Parathyroid adenoma (tissue), 2 donors: Measurements from ENCODE around the gene SDK2.

ENCODE experiments used
- H2AFZ ChIP-seq: fragments of 300-600 bp; sonication (generic); one replicate; pipeline ENCODE4 v1.7.0; 2017; ENCODE audit warnings: antibody characterized with exemption, mild to moderate bottlenecking
- H3K27ac ChIP-seq: fragments of 300-600 bp; sonication (generic); one replicate; pipeline ENCODE4 v1.7.0; 2017
- H3K27me3 ChIP-seq: fragments of 300-600 bp; sonication (generic); one replicate; pipeline ENCODE4 v1.7.0; 2017; ENCODE audit warnings: low read length; ENCODE audit not compliant: control insufficient read depth, insufficient read depth
- H3K36me3 ChIP-seq: fragments of 300-600 bp; sonication (generic); one replicate; pipeline ENCODE4 v1.7.0; 2017; ENCODE audit warnings: low read length; ENCODE audit not compliant: control insufficient read depth, insufficient read depth
- H3K4me1 ChIP-seq: fragments of 300-600 bp; sonication (generic); one replicate; pipeline ENCODE4 v1.7.0; 2017; ENCODE audit warnings: control low read depth
- H3K4me2 ChIP-seq: fragments of 300-600 bp; sonication (generic); one replicate; pipeline ENCODE4 v1.7.0; 2017; ENCODE audit warnings: low read length
- H3K4me3 ChIP-seq: fragments of 300-600 bp; sonication (generic); one replicate; pipeline ENCODE4 v1.7.0; 2017; ENCODE audit warnings: low read depth, low read length
- H3K79me2 ChIP-seq: fragments of 300-600 bp; sonication (generic); one replicate; pipeline ENCODE4 v1.7.0; 2017; ENCODE audit warnings: control low read depth
- H3K9ac ChIP-seq: fragments of 300-600 bp; sonication (generic); one replicate; pipeline ENCODE4 v1.7.0; 2017; ENCODE audit warnings: mild to moderate bottlenecking
- H3K9me3 ChIP-seq: fragments of 300-600 bp; sonication (generic); one replicate; pipeline ENCODE4 v1.7.0; 2017; ENCODE audit warnings: low read length; ENCODE audit not compliant: control insufficient read depth
- CTCF ChIP-seq: fragments of 300-600 bp; sonication (generic); IDR thresholded peaks from one replicate; pipeline ENCODE4 v1.7.0; 2017; ENCODE audit warnings: antibody characterized with exemption, mild to moderate bottlenecking
- donor health status: primary hyperparathyroidism.

Gene SDK2

DNA sequence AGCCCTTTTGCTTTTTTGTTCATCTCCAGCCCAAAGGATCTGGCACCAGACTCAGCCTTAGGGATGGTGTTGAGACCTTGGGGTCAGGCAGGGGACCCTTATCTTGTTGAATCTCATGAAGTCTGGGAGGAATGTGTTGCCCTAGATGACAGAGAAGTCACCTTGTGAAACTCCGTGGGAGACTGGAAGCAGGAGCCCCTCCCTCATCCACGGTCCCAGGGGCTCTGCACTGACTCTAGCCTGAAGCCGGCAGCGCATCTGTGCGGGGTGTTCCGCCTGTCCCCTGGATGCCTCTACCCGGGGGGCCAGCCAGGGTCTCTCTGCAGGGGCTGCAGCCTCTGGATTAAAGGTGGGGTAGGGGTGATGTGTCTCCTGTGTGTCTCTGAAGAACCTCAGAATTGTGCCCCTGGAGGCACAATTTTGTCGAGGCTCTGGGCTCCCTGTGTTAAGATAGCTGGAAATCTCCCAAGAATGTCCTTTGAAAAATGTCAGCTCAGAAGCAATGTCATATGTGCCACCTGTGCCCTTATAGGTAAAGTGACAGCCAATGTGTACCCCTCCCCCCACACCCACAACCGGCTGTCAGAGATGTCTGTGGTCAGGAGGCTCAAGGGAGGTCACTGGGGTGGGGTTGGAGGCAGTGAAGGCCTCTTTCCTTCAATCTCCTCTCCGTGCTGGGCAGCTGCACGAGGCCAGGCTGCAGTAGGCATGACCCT is 300.3 kb downstream of the SDK2 start:
- Histone ChIP-seq H3K27me3 (no peaks in the 10 kb centered on the region), H3K4me3 (no peak overlapping the region), H3K4me1 (peaks cover 3% of the 10 kb centered on the region), H3K27ac (no peak overlapping the region), H3K4me2 (no peak overlapping the region), H3K9me3 (no peaks in the 10 kb centered on the region), H2AFZ (no peak overlapping the region), H3K9ac (no peak overlapping the region), H3K36me3 (no peaks in the 10 kb centered on the region), H3K79me2 (no peaks in the 10 kb centered on the region)
- no peak for TF ChIP-seq CTCF

DNA sequence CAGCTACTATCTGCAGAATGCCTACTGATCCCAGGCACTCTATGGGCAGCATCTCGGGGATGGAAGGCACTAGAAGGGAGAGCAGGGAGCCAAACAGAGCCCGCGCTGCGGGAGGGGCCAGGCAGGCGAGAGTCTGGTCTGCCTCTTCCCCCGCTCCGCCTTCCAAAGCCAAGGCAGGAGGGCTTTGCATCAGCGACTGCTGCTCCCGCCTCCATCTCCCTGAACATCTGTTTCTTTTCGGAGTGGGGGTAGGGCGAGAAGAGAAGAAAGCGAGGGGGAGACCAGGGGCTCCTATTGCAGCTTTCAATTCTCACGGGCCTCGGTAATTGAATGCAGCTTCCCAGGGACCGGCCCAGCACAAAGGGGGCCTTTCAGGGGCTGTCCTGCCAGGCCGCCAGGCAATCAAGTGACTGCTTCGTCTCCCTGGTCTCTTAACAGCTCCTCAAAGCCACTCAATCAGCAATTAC is 301.0 kb downstream of the SDK2 start:
- H2AFZ ChIP-seq, result peak overlapping the region; percentile 50
- H3K4me3 ChIP-seq, result no peak overlapping the region
- H3K4me1 ChIP-seq, result peaks cover 3% of the 10 kb centered on the region
- no peaks in the 10 kb centered on the region for H3K79me2 ChIP-seq
- H3K27me3 ChIP-seq, result no peaks in the 10 kb centered on the region
- no peak overlapping the region for H3K27ac ChIP-seq
- H3K9me3 ChIP-seq, result no peaks in the 10 kb centered on the region
- TF ChIP-seq CTCF, result no peak
- no peaks in the 10 kb centered on the region for H3K36me3 ChIP-seq
- H3K9ac ChIP-seq, result no peak overlapping the region
- H3K4me2 ChIP-seq, result no peak overlapping the region

DNA sequence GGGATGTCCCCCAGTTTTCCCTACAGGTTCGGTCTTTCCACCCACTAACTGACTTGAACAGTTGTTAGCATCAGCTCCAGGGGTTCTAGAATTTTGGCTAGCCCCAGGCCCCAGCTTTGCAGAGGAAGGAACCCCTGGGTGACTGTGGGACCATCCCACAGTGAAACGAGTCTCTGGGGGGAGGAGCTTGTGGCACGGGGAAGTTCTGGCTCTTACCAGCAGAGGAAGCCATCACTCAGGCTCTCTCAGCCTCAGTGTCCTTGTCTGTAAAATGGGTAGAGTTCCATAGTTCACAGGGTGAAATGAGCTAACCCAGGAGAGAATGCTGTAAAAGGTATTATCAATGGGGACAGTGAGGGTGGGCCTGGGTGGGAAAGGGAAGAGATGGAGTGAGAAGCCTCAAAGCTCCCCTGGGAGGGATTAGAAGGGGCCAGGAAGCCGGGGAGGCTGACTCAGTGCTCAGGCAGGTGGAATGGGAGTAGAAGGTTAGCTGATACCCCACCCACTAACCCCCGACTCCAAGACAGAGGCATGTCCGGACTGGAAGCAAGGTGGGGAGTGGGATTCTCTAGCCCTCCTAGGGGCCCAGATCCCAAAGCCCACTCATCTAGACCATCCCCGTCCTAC is 301.6 kb downstream of the SDK2 start:
- H2AFZ ChIP-seq, result no peak overlapping the region
- H3K9ac ChIP-seq, result no peak overlapping the region
- no peaks in the 10 kb centered on the region for H3K36me3 ChIP-seq
- no peak overlapping the region for H3K27ac ChIP-seq
- no peak for TF ChIP-seq CTCF
- H3K27me3 ChIP-seq, result no peaks in the 10 kb centered on the region
- no peak overlapping the region for H3K4me3 ChIP-seq
- no peaks in the 10 kb centered on the region for H3K79me2 ChIP-seq
- H3K4me1 ChIP-seq, result peaks cover 3% of the 10 kb centered on the region
- no peaks in the 10 kb centered on the region for H3K9me3 ChIP-seq
- no peak overlapping the region for H3K4me2 ChIP-seq

GRCh38 chr17:73342050-73342522 is 302.2 kb downstream of the SDK2 start:
- Histone ChIP-seq H3K79me2 (no peaks in the 10 kb centered on the region), H2AFZ (no peak overlapping the region), H3K27me3 (no peaks in the 10 kb centered on the region), H3K4me3 (no peak overlapping the region), H3K27ac (no peak overlapping the region), H3K4me1 (peaks cover 3% of the 10 kb centered on the region), H3K9ac (no peak overlapping the region), H3K9me3 (no peaks in the 10 kb centered on the region), H3K4me2 (no peak overlapping the region), H3K36me3 (no peaks in the 10 kb centered on the region)
- TF ChIP-seq CTCF, result no peak
